Mesendoderm (in vitro differentiated cells): ENCODE data around the gene LMOD1.

Experiments used
- DNase-seq: peaks from one replicate; pipeline ENCODE4 v3.0.0; 2013
- H2AK5ac ChIP-seq: 2 replicates; pipeline ENCODE4 v1.6.1; 2013; ENCODE audit warnings: low read length, inconsistent platforms
- H2BK120ac ChIP-seq: 2 replicates; pipeline ENCODE4 v1.6.1; 2013; ENCODE audit warnings: low read depth, mild to moderate bottlenecking, low read length, moderate library complexity, mixed read lengths
- H2BK15ac ChIP-seq: replicated peaks from 2 replicates; pipeline ENCODE4 v1.6.1; 2013; ENCODE audit warnings: low read depth, mild to moderate bottlenecking, moderate library complexity
- H2BK5ac ChIP-seq: 2 replicates; pipeline ENCODE4 v1.6.1; 2013; ENCODE audit warnings: low read length, inconsistent platforms
- H3K18ac ChIP-seq: 2 replicates; pipeline ENCODE4 v1.6.1; 2013; ENCODE audit warnings: mild to moderate bottlenecking, low read length, mixed read lengths
- H3K23ac ChIP-seq: one replicate; pipeline ENCODE4 v1.6.1; 2013; ENCODE audit warnings: low read length
- H3K27ac ChIP-seq: 2 replicates; pipeline ENCODE4 v1.5.1; 2013; ENCODE audit warnings: low read depth, mild to moderate bottlenecking, inconsistent platforms, low read length, moderate library complexity
- H3K27me3 ChIP-seq: 2 replicates; pipeline ENCODE4 v1.6.1; 2013; ENCODE audit warnings: low read length, control low read depth, mild to moderate bottlenecking, inconsistent platforms; ENCODE audit not compliant: insufficient read depth, poor library complexity
- H3K36me3 ChIP-seq: 2 replicates; pipeline ENCODE4 v1.6.1; 2013; ENCODE audit warnings: low read length, inconsistent platforms; ENCODE audit not compliant: control insufficient read depth, insufficient read depth
- H3K4ac ChIP-seq: one replicate; pipeline ENCODE4 v1.6.1; 2013; ENCODE audit warnings: low read depth, mild to moderate bottlenecking, low read length, moderate library complexity
- H3K4me1 ChIP-seq: 2 replicates; pipeline ENCODE4 v1.6.1; 2013; ENCODE audit warnings: low read depth, low read length, inconsistent platforms; ENCODE audit not compliant: control insufficient read depth
- H3K4me2 ChIP-seq: 2 replicates; pipeline ENCODE4 v1.6.1; 2013; ENCODE audit warnings: low read length
- H3K4me3 ChIP-seq: 2 replicates; pipeline ENCODE4 v1.5.1; 2013; ENCODE audit warnings: mild to moderate bottlenecking, low read length
- H3K56ac ChIP-seq: one replicate; pipeline ENCODE4 v1.6.1; 2013; ENCODE audit warnings: low read length
- H3K79me1 ChIP-seq: 2 replicates; pipeline ENCODE4 v1.6.1; 2013; ENCODE audit warnings: low read length, inconsistent platforms
- H3K79me2 ChIP-seq: 2 replicates; pipeline ENCODE4 v1.6.1; 2013; ENCODE audit warnings: mild to moderate bottlenecking, low read length; ENCODE audit not compliant: control insufficient read depth, insufficient read depth
- H3K9ac ChIP-seq: 2 replicates; pipeline ENCODE4 v1.6.1; 2013; ENCODE audit warnings: low read length, inconsistent platforms
- H4K5ac ChIP-seq: one replicate; pipeline ENCODE4 v1.6.1; 2013; ENCODE audit warnings: low read length
- H4K8ac ChIP-seq: one replicate; pipeline ENCODE4 v1.6.1; 2013; ENCODE audit warnings: low read depth, mild to moderate bottlenecking, control low read depth, low read length, moderate library complexity
- WGBS: extraction: QIAGEN DNeasy Blood & Tissue Kit; methylation state at CpG from one replicate; pipeline ENCODE4 v1.1.7; 2013; ENCODE audit warnings: low lambda C conversion rate, missing lambda C conversion rate; ENCODE audit not compliant: insufficient coverage; ENCODE audit errors: extremely low coverage; 5-methylcytosine and 5-hydroxymethylcytosine counted together

The LMOD1 gene

DNA sequence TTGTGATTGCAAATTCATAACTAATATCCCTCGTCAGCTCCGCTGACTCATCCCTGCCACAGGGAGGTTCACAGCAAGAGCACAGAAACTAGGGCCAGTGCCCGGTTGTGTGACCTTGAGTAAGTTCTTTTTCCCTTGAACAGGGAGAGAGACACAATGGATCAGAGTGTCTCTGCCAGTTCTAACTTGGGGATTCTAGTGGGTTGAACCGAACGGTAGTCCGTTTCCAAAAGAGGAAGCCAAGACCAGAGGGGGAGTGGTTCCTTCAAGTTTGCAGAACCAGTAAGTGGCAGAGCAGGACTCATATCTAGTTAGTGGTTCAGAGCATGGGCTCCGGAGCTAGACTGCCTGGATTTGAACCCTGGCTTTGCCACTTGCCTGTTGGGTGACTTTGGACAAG, 62.6 kb downstream of the LMOD1 start:
- Histone ChIP-seq H3K56ac (no peak overlapping the region), H4K5ac (no peak overlapping the region), H3K4me3 (no peak overlapping the region), H3K23ac (no peak overlapping the region), H3K4me2 (no peak overlapping the region), H3K27ac (no peak overlapping the region), H3K9ac (no peak overlapping the region), H3K4ac (no peak overlapping the region), H2BK15ac (no peak overlapping the region), H3K18ac (no peak overlapping the region), H2BK5ac (no peak overlapping the region), H3K79me2 (no peaks in the 10 kb centered on the region), H3K79me1 (no peaks in the 10 kb centered on the region), H2AK5ac (no peak overlapping the region), H2BK120ac (no peak overlapping the region), H4K8ac (no peak overlapping the region), H3K36me3 (no peaks in the 10 kb centered on the region), H3K4me1 (peaks cover 5% of the 10 kb centered on the region), H3K27me3 (no peaks in the 10 kb centered on the region)
- WGBS = no CpG with 5 or more reads among the region's 7 CpGs
- no peak for DNase-seq

DNA sequence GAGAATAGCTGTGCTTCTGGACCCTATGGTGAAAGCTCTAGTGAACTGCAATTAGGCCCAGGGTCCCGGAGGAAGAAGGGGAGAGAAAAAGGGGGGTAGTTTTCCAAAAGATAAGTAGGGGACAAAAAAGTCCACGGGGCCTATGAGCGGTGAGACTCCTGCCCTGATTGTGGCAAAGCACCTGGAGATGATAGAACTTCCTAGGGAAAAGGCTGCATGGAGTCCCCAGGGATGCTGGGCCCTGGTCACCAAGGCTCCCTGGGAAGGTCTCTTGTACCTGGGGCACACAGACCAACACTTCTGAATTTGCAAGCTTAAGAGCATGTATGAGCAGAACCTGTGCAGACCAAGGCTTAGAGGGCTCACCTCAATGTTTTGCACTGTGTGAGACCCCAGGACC, 63.1 kb downstream of the LMOD1 start:
- no peak overlapping the region for H3K23ac ChIP-seq
- H3K27me3 ChIP-seq = no peaks in the 10 kb centered on the region
- H2BK120ac ChIP-seq = no peak overlapping the region
- H3K56ac ChIP-seq = no peak overlapping the region
- peaks cover 4% of the 10 kb centered on the region for H3K4me1 ChIP-seq
- H4K8ac ChIP-seq = no peak overlapping the region
- H2BK5ac ChIP-seq = no peak overlapping the region
- H3K27ac ChIP-seq = no peak overlapping the region
- no peaks in the 10 kb centered on the region for H3K36me3 ChIP-seq
- no peak overlapping the region for H3K4ac ChIP-seq
- H2BK15ac ChIP-seq = no peak overlapping the region
- no peak overlapping the region for H3K9ac ChIP-seq
- H3K4me3 ChIP-seq = no peak overlapping the region
- no peak overlapping the region for H3K18ac ChIP-seq
- no peak overlapping the region for H4K5ac ChIP-seq
- no peaks in the 10 kb centered on the region for H3K79me1 ChIP-seq
- H2AK5ac ChIP-seq = no peak overlapping the region
- H3K4me2 ChIP-seq = no peak overlapping the region
- H3K79me2 ChIP-seq = no peaks in the 10 kb centered on the region
- no peak for DNase-seq
- whole genome bisulfite sequencing = no CpG with 5 or more reads among the region's 3 CpGs

DNA sequence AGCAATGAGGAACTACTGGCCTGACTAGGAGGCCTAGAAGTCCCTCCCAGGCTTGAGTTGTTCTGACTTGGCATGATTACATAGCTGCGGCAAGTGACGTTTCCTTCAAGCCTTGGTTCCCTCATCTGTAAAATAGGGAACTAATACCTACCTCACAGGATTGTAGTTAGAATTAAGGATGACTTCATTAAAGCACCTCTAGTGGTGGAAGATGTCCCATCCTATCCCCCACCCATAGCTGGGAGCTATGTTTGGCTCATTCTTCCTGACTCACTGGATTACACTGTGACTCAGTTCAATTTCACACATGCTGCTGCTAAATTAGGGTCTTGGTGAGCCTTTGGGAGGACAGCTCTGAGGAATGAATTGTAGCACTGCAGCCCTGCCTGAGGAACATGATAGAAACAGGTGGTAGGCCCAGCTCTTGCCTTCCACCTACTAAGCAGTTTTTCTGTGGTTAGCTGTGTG, 63.6 kb downstream of the LMOD1 start:
- H3K56ac ChIP-seq = no peak overlapping the region
- H2BK15ac ChIP-seq = no peak overlapping the region
- H4K8ac ChIP-seq = no peak overlapping the region
- WGBS = no CpG with 5 or more reads among the region's 2 CpGs
- H2BK120ac ChIP-seq = no peak overlapping the region
- H3K79me1 ChIP-seq = no peaks in the 10 kb centered on the region
- H2AK5ac ChIP-seq = no peak overlapping the region
- peak overlapping the region; percentile 68 for H3K23ac ChIP-seq
- H3K36me3 ChIP-seq = no peaks in the 10 kb centered on the region
- H4K5ac ChIP-seq = no peak overlapping the region
- no peak overlapping the region for H3K4me3 ChIP-seq
- no peak overlapping the region for H3K4me2 ChIP-seq
- H3K27me3 ChIP-seq = no peaks in the 10 kb centered on the region
- no peak overlapping the region for H3K18ac ChIP-seq
- H3K4ac ChIP-seq = no peak overlapping the region
- peak; percentile 87 for DNase-seq
- peaks cover 2% of the 10 kb centered on the region for H3K4me1 ChIP-seq
- no peak overlapping the region for H3K27ac ChIP-seq
- H3K79me2 ChIP-seq = no peaks in the 10 kb centered on the region
- no peak overlapping the region for H3K9ac ChIP-seq
- H2BK5ac ChIP-seq = no peak overlapping the region

DNA sequence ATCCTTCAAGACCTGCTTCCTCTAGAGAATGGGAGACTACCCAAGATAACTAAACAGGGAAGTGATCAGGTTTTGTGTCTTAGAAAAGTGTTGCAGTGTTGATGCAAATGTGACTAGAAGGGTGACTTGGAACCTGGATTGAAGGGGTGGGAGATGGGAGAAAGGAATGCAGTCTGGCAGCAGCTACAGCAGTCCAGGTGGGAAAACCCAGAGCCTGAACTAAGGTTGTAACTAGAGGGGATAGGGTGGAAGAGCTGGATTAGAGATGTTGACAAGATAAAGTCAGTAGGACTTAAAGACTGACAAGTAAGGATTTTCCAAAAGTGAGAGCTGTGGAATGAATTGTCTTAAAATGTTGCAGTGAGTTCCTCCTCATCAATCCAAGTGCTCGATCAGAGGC, 64.7 kb downstream of the LMOD1 start:
- Histone ChIP-seq H3K4me2 (no peak overlapping the region), H2BK15ac (no peak overlapping the region), H2BK5ac (no peak overlapping the region), H3K18ac (no peak overlapping the region), H3K4me3 (no peak overlapping the region), H3K56ac (no peak overlapping the region), H3K27me3 (no peaks in the 10 kb centered on the region), H2AK5ac (no peak overlapping the region), H4K8ac (no peak overlapping the region), H3K36me3 (no peaks in the 10 kb centered on the region), H3K23ac (no peak overlapping the region), H4K5ac (no peak overlapping the region), H3K4me1 (peaks cover 2% of the 10 kb centered on the region), H3K9ac (no peak overlapping the region), H3K79me2 (no peaks in the 10 kb centered on the region), H2BK120ac (no peak overlapping the region), H3K79me1 (no peaks in the 10 kb centered on the region), H3K27ac (no peak overlapping the region), H3K4ac (no peak overlapping the region)
- DNase-seq = peak; percentile 68
- no CpG with 5 or more reads among the region's 1 CpG for WGBS

DNA sequence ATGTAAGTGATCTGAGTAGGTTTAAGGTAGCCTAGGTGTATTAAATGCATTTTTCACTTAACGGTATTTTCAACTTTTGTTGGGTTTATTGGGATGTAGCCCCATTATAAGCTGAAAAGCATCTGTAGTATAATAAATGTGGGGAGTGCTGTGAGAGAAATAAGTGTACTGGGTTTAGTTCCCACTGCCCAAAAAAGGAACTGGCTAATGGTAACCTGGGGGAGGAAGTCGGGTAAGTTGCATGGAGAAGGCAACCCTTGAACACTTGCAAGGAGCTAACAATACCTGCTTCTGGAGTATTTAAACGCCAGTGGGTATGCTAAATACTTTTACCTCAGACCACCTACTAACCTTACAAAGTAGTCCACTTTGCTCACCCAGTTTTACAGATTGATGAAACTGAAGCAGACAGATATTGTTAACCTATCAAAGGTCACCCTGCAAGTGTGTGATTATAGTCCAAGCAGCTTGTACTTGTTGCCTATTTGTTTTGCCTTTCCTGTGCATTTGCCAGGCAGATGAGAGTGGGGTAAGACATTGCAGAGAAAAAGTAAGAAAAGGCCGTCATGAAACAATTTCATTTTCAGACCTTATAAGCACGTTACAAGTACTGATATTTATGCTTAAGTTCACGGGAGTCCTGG, 65.3 kb downstream of the LMOD1 start:
- no peak overlapping the region for H3K4me3 ChIP-seq
- no peak overlapping the region for H2BK15ac ChIP-seq
- H3K27ac ChIP-seq = no peak overlapping the region
- H2BK5ac ChIP-seq = no peak overlapping the region
- H2BK120ac ChIP-seq = no peak overlapping the region
- no peaks in the 10 kb centered on the region for H3K79me2 ChIP-seq
- H3K18ac ChIP-seq = peak overlapping the region; percentile 18
- no peak overlapping the region for H3K23ac ChIP-seq
- H3K36me3 ChIP-seq = peaks cover 2% of the 10 kb centered on the region
- H3K4me1 ChIP-seq = peaks cover 2% of the 10 kb centered on the region
- DNase-seq = no peak
- no peaks in the 10 kb centered on the region for H3K79me1 ChIP-seq
- H4K8ac ChIP-seq = no peak overlapping the region
- H3K9ac ChIP-seq = no peak overlapping the region
- no peak overlapping the region for H2AK5ac ChIP-seq
- no peak overlapping the region for H3K4ac ChIP-seq
- no peak overlapping the region for H3K4me2 ChIP-seq
- no CpG with 5 or more reads among the region's 6 CpGs for WGBS
- H3K56ac ChIP-seq = no peak overlapping the region
- no peak overlapping the region for H4K5ac ChIP-seq
- H3K27me3 ChIP-seq = no peaks in the 10 kb centered on the region

DNA sequence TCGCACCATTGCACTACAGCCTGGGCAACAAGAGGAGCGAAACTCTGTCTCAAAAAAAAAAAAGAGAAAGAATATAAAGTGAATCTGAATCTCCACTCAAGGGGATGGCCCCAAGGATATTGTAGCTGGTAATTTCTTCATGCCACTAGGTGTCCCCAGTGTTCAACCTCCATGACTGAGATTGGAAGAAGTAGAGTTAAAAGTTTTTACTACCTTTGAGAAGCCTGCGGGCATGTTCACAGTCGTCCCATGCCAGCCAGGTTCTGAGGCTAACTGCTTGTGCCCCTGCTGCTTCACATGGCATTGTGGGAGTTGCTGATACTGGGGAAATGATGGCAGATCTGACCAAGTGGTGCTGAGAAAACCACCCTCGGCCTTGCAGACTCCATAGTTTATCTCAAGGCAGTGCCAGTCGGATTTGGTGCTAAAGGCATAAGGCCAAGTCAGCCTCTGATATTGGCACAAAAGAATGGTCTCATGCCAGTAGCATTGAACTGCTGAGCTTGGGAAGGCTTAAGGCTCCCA, 68.4 kb downstream of the LMOD1 start:
- H4K8ac ChIP-seq = no peak overlapping the region
- no peak overlapping the region for H3K9ac ChIP-seq
- H2BK120ac ChIP-seq = no peak overlapping the region
- H2AK5ac ChIP-seq = no peak overlapping the region
- no peak overlapping the region for H3K18ac ChIP-seq
- no peak overlapping the region for H3K4ac ChIP-seq
- DNase-seq = peak; percentile 73
- H3K79me1 ChIP-seq = no peaks in the 10 kb centered on the region
- no peak overlapping the region for H2BK15ac ChIP-seq
- H3K4me3 ChIP-seq = no peak overlapping the region
- no peak overlapping the region for H3K56ac ChIP-seq
- H3K23ac ChIP-seq = no peak overlapping the region
- no peak overlapping the region for H2BK5ac ChIP-seq
- peaks cover 2% of the 10 kb centered on the region for H3K4me1 ChIP-seq
- H3K27ac ChIP-seq = no peak overlapping the region
- H3K4me2 ChIP-seq = no peak overlapping the region
- no CpG with 5 or more reads among the region's 6 CpGs for WGBS
- no peaks in the 10 kb centered on the region for H3K79me2 ChIP-seq
- peaks cover 9% of the 10 kb centered on the region for H3K36me3 ChIP-seq
- no peaks in the 10 kb centered on the region for H3K27me3 ChIP-seq
- H4K5ac ChIP-seq = no peak overlapping the region
